OCI-LY1 (cell line): ENCODE data around the gene RREB1.

Source experiments
- CTCF ChIP-seq: fragments of 200-600 bp; sonication (generic), shearing (Covaris generic); IDR thresholded peaks from 2 replicates; pipeline ENCODE4 v1.5.1; 2017; ENCODE audit warnings: mild to moderate bottlenecking, antibody characterized with exemption, low read length, moderate library complexity, mixed read lengths
- EZH2 ChIP-seq: fragments of 200-600 bp; sonication (generic), shearing (Covaris generic); IDR thresholded peaks from 2 replicates; pipeline ENCODE4 v1.8.0; 2017; ENCODE audit warnings: borderline replicate concordance, mixed run types, mild to moderate bottlenecking, antibody characterized with exemption, low read length, moderate library complexity, mixed read lengths

- TF ChIP-seq CTCF (no peak), EZH2 (no peak)
Measured at GRCh38 chr6:7085911-7086310, 21.9 kb upstream of the RREB1 start.
